Measurements from ENCODE around the gene METTL27. TPM values are rescaled to one million over a fixed set of nuclear protein-coding genes. Genes with fewer than 3 reads are reported as not detected.

Gene METTL27
- total and polyA plus RNA-seq, 4 donors: 1.0 to 1.7 (median 1.6) TPM

DNA sequence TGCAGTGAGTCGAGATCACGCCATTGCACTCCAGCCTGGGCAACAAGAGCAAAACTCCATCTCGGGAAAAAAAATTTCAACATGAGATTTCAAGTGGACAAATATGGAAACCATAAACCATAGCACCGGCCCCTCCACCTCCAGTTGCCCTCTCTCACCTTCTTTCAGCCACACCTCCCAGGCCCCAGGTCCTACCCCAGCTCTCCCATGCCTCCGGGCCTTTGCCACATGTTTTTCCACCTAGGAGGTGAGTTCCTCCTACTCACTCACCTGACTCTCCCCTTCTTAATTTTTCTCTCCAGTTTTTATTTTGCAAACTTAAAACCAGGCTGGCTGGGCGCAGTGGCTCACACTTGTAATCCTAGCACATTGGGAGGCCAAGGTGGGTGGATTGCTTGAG lies 25.2 kb downstream of the METTL27 start:
- no peak overlapping the region for H3K27ac ChIP-seq (ENCODE audit: low read depth in 1 of 2, low read length in 2 of 2)
- no peaks in the 10 kb centered on the region for H3K4me1 ChIP-seq (ENCODE audit: control insufficient read depth in 4 of 4, insufficient read depth in 4 of 4, low read length in 3 of 4)
- H3K4me3 ChIP-seq (ENCODE audit: low read depth in 1 of 3, low read length in 3 of 3): no peak overlapping the region
- H3K9me3 ChIP-seq (ENCODE audit: control insufficient read depth in 4 of 4, low read length in 3 of 4): peaks cover 0 to 2% (median 0%) of the 10 kb centered on the region in 4 donors
- no peaks in the 10 kb centered on the region for H3K36me3 ChIP-seq (ENCODE audit: control insufficient read depth in 4 of 4, insufficient read depth in 3 of 4, low read depth in 1 of 4, low read length in 3 of 4)
- 94% methylated on average over 6 of the region's 6 CpGs for WGBS
- no peak overlapping the region for H3K9ac ChIP-seq (ENCODE audit: low read depth in 1 of 2, low read length in 2 of 2)
- no peak for DNase-seq (ENCODE audit: low spot score)
- TF ChIP-seq NR2F2 (IDR thresholded peaks at IDR 0.05) (no peak), FOXA2 (IDR thresholded peaks at IDR 0.05) (no peak), HNF4A (conservative IDR thresholded peaks at IDR 0.05) (no peak), JUND (IDR thresholded peaks at IDR 0.05) (no peak), EGR1 (IDR thresholded peaks at IDR 0.05; ENCODE audit: low read depth in 2 of 2) (no peak), RAD21 (IDR thresholded peaks at IDR 0.05) (no peak), FOXA1 (IDR thresholded peaks at IDR 0.05) (no peak), HNF4G (IDR thresholded peaks at IDR 0.05) (no peak), MAX (IDR thresholded peaks at IDR 0.05) (no peak), RXRA (IDR thresholded peaks at IDR 0.05) (no peak), SP1 (IDR thresholded peaks at IDR 0.05) (no peak), REST (IDR thresholded peaks at IDR 0.05) (no peak), GABPA (IDR thresholded peaks at IDR 0.05 in 1 of 2, conservative IDR thresholded peaks at IDR 0.05 in 1 of 2) (no peak), YY1 (IDR thresholded peaks at IDR 0.05) (no peak), ZBTB33 (IDR thresholded peaks at IDR 0.05) (no peak), TAF1 (conservative IDR thresholded peaks at IDR 0.05) (no peak)
- TF ChIP-seq, protein P1, sequence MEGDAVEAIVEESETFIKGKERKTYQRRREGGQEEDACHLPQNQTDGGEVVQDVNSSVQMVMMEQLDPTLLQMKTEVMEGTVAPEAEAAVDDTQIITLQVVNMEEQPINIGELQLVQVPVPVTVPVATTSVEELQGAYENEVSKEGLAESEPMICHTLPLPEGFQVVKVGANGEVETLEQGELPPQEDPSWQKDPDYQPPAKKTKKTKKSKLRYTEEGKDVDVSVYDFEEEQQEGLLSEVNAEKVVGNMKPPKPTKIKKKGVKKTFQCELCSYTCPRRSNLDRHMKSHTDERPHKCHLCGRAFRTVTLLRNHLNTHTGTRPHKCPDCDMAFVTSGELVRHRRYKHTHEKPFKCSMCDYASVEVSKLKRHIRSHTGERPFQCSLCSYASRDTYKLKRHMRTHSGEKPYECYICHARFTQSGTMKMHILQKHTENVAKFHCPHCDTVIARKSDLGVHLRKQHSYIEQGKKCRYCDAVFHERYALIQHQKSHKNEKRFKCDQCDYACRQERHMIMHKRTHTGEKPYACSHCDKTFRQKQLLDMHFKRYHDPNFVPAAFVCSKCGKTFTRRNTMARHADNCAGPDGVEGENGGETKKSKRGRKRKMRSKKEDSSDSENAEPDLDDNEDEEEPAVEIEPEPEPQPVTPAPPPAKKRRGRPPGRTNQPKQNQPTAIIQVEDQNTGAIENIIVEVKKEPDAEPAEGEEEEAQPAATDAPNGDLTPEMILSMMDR (IDR thresholded peaks at IDR 0.05; ENCODE audit: low read depth, low read length, missing input control): no peak
- TF ChIP-seq, protein P2, sequence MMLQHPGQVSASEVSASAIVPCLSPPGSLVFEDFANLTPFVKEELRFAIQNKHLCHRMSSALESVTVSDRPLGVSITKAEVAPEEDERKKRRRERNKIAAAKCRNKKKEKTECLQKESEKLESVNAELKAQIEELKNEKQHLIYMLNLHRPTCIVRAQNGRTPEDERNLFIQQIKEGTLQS (IDR thresholded peaks at IDR 0.05): no peak
- H3K27me3 ChIP-seq (ENCODE audit: control insufficient read depth in 4 of 4, insufficient read depth in 4 of 4, low read length in 3 of 4): no peaks in the 10 kb centered on the region

All from liver (tissue), 9 donors.